K562 (cell line): ENCODE measurements around the gene TPPP. TPM values are rescaled to one million over a fixed set of nuclear protein-coding genes. Genes with fewer than 3 reads are reported as not detected.

Source experiments
- ATAC-seq: fragments of 200-7000 bp; cut with Tn5 transposase; 3 replicates; pipeline ENCODE4 v1.9.1; 2020; ENCODE audit warnings: moderate library complexity
- BruUV-seq: library from RNA; stranded (reverse); fragments of 400-500 nt; replicated peaks from 2 replicates; lab custom pipeline; 2021; lab: Mats Ljungman, UMichigan
- CTCF ChIA-PET: fragments of 300-600 bp; formaldehyde crosslinking; extraction: SDS; loops from one replicate; lab custom pipeline; 2021; ENCODE audit warnings: low intra/inter-chr PET ratio; lab: Yijun Ruan, JAX
- POLR2A ChIA-PET: fragments of 300-600, 350-650 bp; sonication (Branson Sonifier 250); formaldehyde crosslinking; extraction: SDS; loops from one replicate; lab custom pipeline; 2021; ENCODE audit warnings: antibody characterized with exemption, inconsistent platforms; lab: Yijun Ruan, JAX
- DNase-seq, 4 experiments: peaks; one replicate each; pipeline versions ENCODE4 v3.0.0 to v3.0.0-alpha.2; 2011 to 2018; ENCODE audit warnings: low spot score in 3 of 4, mixed read lengths in 3 of 4; ENCODE audit errors: extremely low read depth in 1 of 4
- FAIRE-seq: peaks from 2 replicates; lab custom pipeline; 2011; peaks lifted over from hg19 to GRCh38; lab: Jason Lieb, UNC
- H2AFZ ChIP-seq: 2 replicates; pipeline ENCODE4 v1.6.0; 2011; ENCODE audit warnings: low read depth, low read length, control low read depth, inconsistent platforms
- H3K27ac ChIP-seq: fragments of 200-600 bp; 3 replicates; pipeline ENCODE4 v1.8.0; 2011; ENCODE audit warnings: low read depth, mild to moderate bottlenecking, control low read depth, inconsistent platforms, low read length, moderate library complexity, mixed read lengths; ENCODE audit errors: extremely low read depth
- H3K27me3 ChIP-seq, 2 experiments: fragments of 300-600 bp in 1 of 2; 2 replicates in 1 of 2; 3 replicates in 1 of 2; pipeline versions ENCODE4 v1.6.0 to v1.8.0; 2011; ENCODE audit warnings: inconsistent platforms in 2 of 2, low read length in 2 of 2, mild to moderate bottlenecking in 1 of 2, mixed read lengths in 1 of 2, moderate library complexity in 1 of 2; ENCODE audit not compliant: control insufficient read depth in 2 of 2, insufficient read depth in 2 of 2
- H3K36me3 ChIP-seq: fragments of 300-600 bp; 3 replicates; pipeline ENCODE4 v1.8.0; 2011; ENCODE audit warnings: mild to moderate bottlenecking, low read length, inconsistent platforms; ENCODE audit not compliant: control insufficient read depth, insufficient read depth
- H3K4me1 ChIP-seq, 2 experiments: fragments of 200-600 bp in 1 of 2; replicated peaks in 1 of 2; 2 replicates in 1 of 2; 3 replicates in 1 of 2; pipeline versions ENCODE4 v1.5.1 to v1.8.0; 2011; ENCODE audit warnings: inconsistent platforms in 2 of 2, low read length in 2 of 2, mild to moderate bottlenecking in 1 of 2, mixed read lengths in 1 of 2, moderate library complexity in 1 of 2; ENCODE audit not compliant: control insufficient read depth in 2 of 2, insufficient read depth in 2 of 2
- H3K4me2 ChIP-seq: 2 replicates; pipeline ENCODE4 v1.6.1; 2011; ENCODE audit warnings: low read length, control low read depth, inconsistent platforms, mixed read lengths; ENCODE audit not compliant: insufficient read depth
- H3K4me3 ChIP-seq: fragments of 200-600 bp; sonication (generic), shearing (Covaris generic); 2 replicates; pipeline ENCODE4 v1.5.1; 2016; ENCODE audit warnings: control low read depth, inconsistent platforms
- H3K79me2 ChIP-seq: fragments of 200-600 bp; 3 replicates; pipeline ENCODE4 v1.8.0; 2011; ENCODE audit warnings: low read length, inconsistent platforms; ENCODE audit not compliant: control insufficient read depth, insufficient read depth
- H3K9ac ChIP-seq, 2 experiments: 2 replicates each; pipeline versions ENCODE4 v1.6.0 to v1.6.1; 2011; ENCODE audit warnings: low read depth in 2 of 2, low read length in 2 of 2, control low read depth in 1 of 2, inconsistent platforms in 1 of 2, mild to moderate bottlenecking in 1 of 2, mixed read lengths in 1 of 2; ENCODE audit not compliant: insufficient read depth in 1 of 2
- H3K9me1 ChIP-seq: one replicate; pipeline ENCODE4 v1.6.0; 2011; ENCODE audit warnings: inconsistent platforms, mild to moderate bottlenecking, low read length, moderate library complexity; ENCODE audit not compliant: control insufficient read depth, insufficient read depth
- H3K9me3 ChIP-seq: replicated peaks from 2 replicates; pipeline ENCODE4 v1.5.1; 2011; ENCODE audit warnings: low read depth, low read length, inconsistent platforms; ENCODE audit not compliant: control insufficient read depth, insufficient read depth
- H4K20me1 ChIP-seq: replicated peaks from 2 replicates; pipeline ENCODE4 v1.6.1; 2011; ENCODE audit warnings: low read length, inconsistent platforms, mixed read lengths; ENCODE audit not compliant: control insufficient read depth, insufficient read depth
- CCNT2 ChIP-seq: IDR thresholded peaks from 2 replicates; pipeline ENCODE4 v1.6.1; 2011; ENCODE audit warnings: borderline replicate concordance, low read depth, mild to moderate bottlenecking, moderate library complexity, mixed read lengths, low read length; ENCODE audit not compliant: insufficient read length; ENCODE audit errors: extremely low read depth
- CGGBP1 ChIP-seq: fragments of 250-450 bp; sonication (Bioruptor Pico); IDR thresholded peaks from 2 replicates; pipeline ENCODE4 v1.9.0; 2021; ENCODE audit warnings: mild to moderate bottlenecking
- CHD1 ChIP-seq: fragments of 200-600 bp; sonication (generic); IDR thresholded peaks from one replicate; pipeline ENCODE4 v1.6.1; 2012; ENCODE audit warnings: mild to moderate bottlenecking, moderate library complexity, low read length, inconsistent platforms
- ELF1 ChIP-seq: fragments of 200-800 bp; sonication (Bioruptor generic); IDR thresholded peaks from 2 replicates; pipeline ENCODE4 v1.6.1; 2016; ENCODE audit warnings: missing genetic modification characterization, missing compliant biosample characterization
- IRF1 ChIP-seq: sonication (generic); formaldehyde crosslinking; IDR thresholded peaks from 2 replicates; pipeline ENCODE4 v1.8.0; 2022; ENCODE audit warnings: missing genetic modification reagents, mild to moderate bottlenecking, borderline replicate concordance
- PHTF2 ChIP-seq: fragments of 250-450 bp; sonication (Bioruptor Pico); IDR thresholded peaks from 2 replicates; pipeline ENCODE4 v1.5.0; 2021; ENCODE audit warnings: mild to moderate bottlenecking
- POLR2AphosphoS2 ChIP-seq: IDR thresholded peaks from 2 replicates; pipeline ENCODE4 v1.6.1; 2012; ENCODE audit warnings: low read length, improper control_type of control experiment
- RCOR1 ChIP-seq, 2 experiments: IDR thresholded peaks; 2 replicates each; pipeline ENCODE4 v1.6.1; 2012; ENCODE audit warnings: low read depth in 2 of 2, low read length in 2 of 2, borderline replicate concordance in 1 of 2, improper control_type of control experiment in 1 of 2
- TCF15 ChIP-seq: fragments of 250-450 bp; sonication (Bioruptor Pico); IDR thresholded peaks from 2 replicates; pipeline ENCODE4 v1.8.0; 2022; ENCODE audit warnings: moderate library complexity, mild to moderate bottlenecking, inconsistent platforms
- TGIF2 ChIP-seq: sonication (generic); formaldehyde crosslinking; IDR thresholded peaks from 2 replicates; pipeline ENCODE4 v1.8.1; 2022; ENCODE audit warnings: mild to moderate bottlenecking, missing genetic modification reagents, moderate library complexity
- ZEB2 ChIP-seq: fragments of 450-650 bp; IDR thresholded peaks from 2 replicates; pipeline ENCODE4 v1.6.1; 2016
- ZKSCAN8 ChIP-seq: fragments of 200-800 bp; sonication (Bioruptor generic); IDR thresholded peaks from 2 replicates; pipeline ENCODE4 v1.6.1; 2016; ENCODE audit warnings: missing genetic modification characterization, missing compliant biosample characterization
- WGBS: fragments of 100-300 bp; shearing (Covaris generic); methylation state at CpG from one replicate; pipeline ENCODE4 v1.1.6; 2016; ENCODE audit warnings: low coverage, mixed read lengths; ENCODE audit not compliant: insufficient coverage; ENCODE audit errors: missing lambda C conversion rate; 5-methylcytosine and 5-hydroxymethylcytosine counted together
- in situ Hi-C: fragments of 300-500 bp; cut with MboI; formaldehyde crosslinking; loops from 4 replicates; pipeline ENCODE4 v1.15.0; 2018; ENCODE audit warnings: inconsistent platforms, mixed read lengths
- intact Hi-C: fragments of 100-400 bp; cut with micrococcal nuclease; formaldehyde crosslinking; loops from 2 replicates; pipeline ENCODE4 v1.14.2; 2022
- polyA plus RNA-seq, 8 experiments: library from polyadenylated mRNA; depleted of rRNA in 4 of 8; stranded (reverse) in 5 of 8; unstranded in 3 of 8; fragments of >200 nt; fragmentation: Nextera tagmentation in 2 of 8; fragmentation: Illumina TruSeq in 1 of 8; extraction: Ambion mirVana in 2 of 8; extraction: Trizol in 1 of 8; gene quantifications; 2 replicates each; pipeline versions ENCODE4 v1.2.1 to v1.2.3, GENCODE V29; 2011 to 2014; ENCODE audit warnings: inconsistent platforms in 1 of 8, missing spikeins in 1 of 8
- total RNA-seq, 7 experiments: library from RNA; depleted of rRNA in 6 of 7; stranded (reverse); fragments of >200 nt in 6 of 7; fragmentation: Illumina TruSeq in 2 of 7; extraction: Trizol in 2 of 7; gene quantifications; 2 replicates each; pipeline versions ENCODE4 v1.2.1 to v1.2.3, GENCODE V29; 2011 to 2021; ENCODE audit warnings: low replicate concordance in 1 of 7

The TPPP gene
- total and polyA plus RNA-seq, 9 of the 15 experiments (the other 6 are each of a cell fraction or from before 2014, with no cell fraction given), result 0.01 to 0.07 (median 0.03) TPM; not detected in 6

- TF ChIP-seq CGGBP1 (CRISPR knock-in tag), result no peak
Measured at GRCh38 chr5:639584-640213, 53.5 kb downstream of the TPPP start (continued).

- H3K79me2 ChIP-seq, result no peaks in the 10 kb centered on the region
- 98% methylated on average over 8 of the region's 9 CpGs for WGBS
- ATAC-seq (no peak), DNase-seq (no peak), FAIRE-seq (no peak)
- intact Hi-C loops (no loop called here), in situ Hi-C loops (no loop called here)
- peaks cover 0 to 7% of the 10 kb centered on the region in 2 experiments; a peak in 1 of 5 replicates for H3K4me1 ChIP-seq
- H3K27me3 ChIP-seq, result no peaks in the 10 kb centered on the region
- no peaks in the 10 kb centered on the region; the same call in 1 of the 2 replicates for H4K20me1 ChIP-seq
- no peaks in the 10 kb centered on the region for H3K9me3 ChIP-seq
- POLR2A ChIA-PET, result no interaction called here
- H3K27ac ChIP-seq, result no peak overlapping the region
- BruUV-seq, result no TSS peak
- TF ChIP-seq PHTF2, result no peak
- no peak for TF ChIP-seq ELF1 (tag)
- no peak for TF ChIP-seq CHD1
- TF ChIP-seq CCNT2, result no peak
- no peak for TF ChIP-seq TGIF2
- TF ChIP-seq RCOR1 (IDR thresholded peaks at IDR 0.05; ENCODE audit: borderline replicate concordance in 1 of 2, low read depth in 2 of 2, low read length in 2 of 2), result no peak
- TF ChIP-seq TCF15, result no peak
- no peak for TF ChIP-seq POLR2AphosphoS2
- no peak for TF ChIP-seq ZKSCAN8 (CRISPR knock-in tag)
- TF ChIP-seq ZEB2, result no peak
- TF ChIP-seq IRF1 (CRISPR knock-in tag), result no peak
- no peak overlapping the region for H2AFZ ChIP-seq
- H3K9ac ChIP-seq, result no peak overlapping the region; a peak in 1 of 4 replicates
- CTCF ChIA-PET, result no interaction called here
- H3K9me1 ChIP-seq, result no peaks in the 10 kb centered on the region
- H3K4me2 ChIP-seq, result no peak overlapping the region
- no peak overlapping the region for H3K4me3 ChIP-seq
- peaks cover 99% of the 10 kb centered on the region for H3K36me3 ChIP-seq
Measured at GRCh38 chr5:639253-639530, 54.0 kb downstream of the TPPP start.
